Fibroblast of lung (primary cell): ENCODE data around the gene SPAG7.

ENCODE experiments used
- CTCF ChIP-seq, 2 donors: IDR thresholded peaks in 1 of 2; conservative IDR thresholded peaks in 1 of 2; 1 replicate in 1 of 2; 2 replicates in 1 of 2; pipeline ENCODE4 v1.5.1; 2011 to 2012; ENCODE audit warnings: low read length in 2 of 2, control low read depth in 1 of 2, inconsistent platforms in 1 of 2, low read depth in 1 of 2, mild to moderate bottlenecking in 1 of 2
- EZH2 ChIP-seq: IDR thresholded peaks from 2 replicates; pipeline ENCODE4 v1.5.1; 2012; ENCODE audit warnings: low read length, control low read depth, mild to moderate bottlenecking; ENCODE audit errors: missing control alignments

DNA sequence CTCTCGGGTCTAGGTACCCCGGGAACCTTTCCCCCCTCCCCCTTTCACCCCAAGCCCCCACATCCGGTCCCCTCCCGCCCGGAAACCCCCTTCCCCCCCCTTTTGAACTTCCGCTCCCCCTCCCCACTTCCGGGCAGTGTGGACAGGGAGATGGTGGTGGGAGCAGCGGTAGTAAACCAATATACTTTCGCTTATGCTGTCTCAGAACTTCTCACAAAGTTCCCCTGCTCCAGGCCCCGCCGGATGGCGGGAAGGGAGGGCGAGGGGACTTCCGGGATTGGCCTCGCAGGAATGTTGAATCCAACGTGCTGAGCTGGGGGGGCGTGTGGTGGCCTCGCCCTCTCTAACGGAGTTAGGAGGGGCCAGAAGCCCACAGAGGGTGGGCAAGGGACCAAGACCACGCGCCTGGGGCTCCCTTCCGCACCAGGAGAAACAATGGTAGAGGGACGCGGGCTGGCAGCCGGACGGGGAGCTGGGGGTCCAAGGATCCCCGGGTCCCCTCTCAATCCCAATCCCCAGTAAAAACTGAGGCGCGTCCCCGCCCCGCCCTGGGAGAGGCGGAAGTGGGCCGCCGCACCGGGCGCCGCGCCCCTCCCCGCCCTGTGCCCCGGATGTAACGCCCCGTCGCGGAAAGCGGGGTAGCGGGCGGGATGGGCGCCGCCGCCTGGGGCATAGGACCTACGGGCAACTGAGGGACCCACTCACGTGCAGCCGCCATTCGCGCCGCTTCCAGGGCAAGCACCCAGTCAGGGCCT, 20.0 kb downstream of the SPAG7 start:
- TF ChIP-seq CTCF (conservative IDR thresholded peaks at IDR 0.05 in 1 of 2, IDR thresholded peaks at IDR 0.05 in 1 of 2; ENCODE audit: low read depth in 1 of 2, low read length in 2 of 2) (no peak), EZH2 (no peak)
